SK-N-SH (cell line): ENCODE results near the gene CENPX. TPM values are rescaled to one million over a fixed set of nuclear protein-coding genes. Genes with fewer than 3 reads are reported as not detected.

Source experiments
- CTCF ChIA-PET: fragments of 300-600, 350-600 bp; formaldehyde crosslinking; extraction: SDS; loops from one replicate; lab custom pipeline; 2021; lab: Yijun Ruan, JAX
- POLR2A ChIA-PET: fragments of 350-600 bp; sonication (Branson Sonifier 250); formaldehyde crosslinking; extraction: SDS; loops from one replicate; lab custom pipeline; 2020; ENCODE audit warnings: antibody characterized with exemption, inconsistent platforms; lab: Yijun Ruan, JAX
- DNase-seq: peaks from one replicate; pipeline ENCODE4 v3.0.0; 2012
- H2AFZ ChIP-seq: fragments of 200-600 bp; sonication (generic); 2 replicates; pipeline ENCODE4 v1.8.1; 2016; ENCODE audit warnings: antibody characterized with exemption, mild to moderate bottlenecking, low read depth
- H3F3A ChIP-seq: fragments of 200-600 bp; sonication (generic); replicated peaks from 2 replicates; pipeline ENCODE3; 2016; ENCODE audit warnings: antibody characterized with exemption, mild to moderate bottlenecking; ENCODE audit not compliant: insufficient read depth
- H3K27ac ChIP-seq, 2 experiments: fragments of 200-500 bp in 1 of 2; fragments of 200-600 bp in 1 of 2; sonication (Bioruptor generic) in 1 of 2; sonication (generic), shearing (Covaris generic) in 1 of 2; 2 replicates each; pipeline versions ENCODE4 v1.5.1 to v1.6.1; 2014 to 2016; ENCODE audit warnings: low read depth in 2 of 2, inconsistent platforms in 1 of 2, low read length in 1 of 2, mild to moderate bottlenecking in 1 of 2, mixed read lengths in 1 of 2
- H3K27me3 ChIP-seq: fragments of 200-600 bp; sonication (generic), shearing (Covaris generic); 2 replicates; pipeline ENCODE4 v1.6.1; 2016; ENCODE audit warnings: mixed run types; ENCODE audit not compliant: insufficient read depth
- H3K36me3 ChIP-seq, 2 experiments: fragments of 200-500 bp in 1 of 2; fragments of 200-600 bp in 1 of 2; sonication (Bioruptor generic) in 1 of 2; sonication (generic) in 1 of 2; replicated peaks in 1 of 2; 2 replicates each; pipeline versions ENCODE3 to v1.5.1; 2014 to 2016; ENCODE audit warnings: low read length in 1 of 2, mild to moderate bottlenecking in 1 of 2; ENCODE audit not compliant: insufficient read depth in 2 of 2, control insufficient read depth in 1 of 2
- H3K4me1 ChIP-seq, 2 experiments: fragments of 200-500 bp in 1 of 2; fragments of 200-600 bp in 1 of 2; sonication (Bioruptor generic) in 1 of 2; sonication (generic), shearing (Covaris generic) in 1 of 2; 2 replicates each; pipeline versions ENCODE4 v1.5.1 to v1.6.1; 2014 to 2016; ENCODE audit warnings: low read depth in 1 of 2, low read length in 1 of 2, mixed run types in 1 of 2; ENCODE audit not compliant: insufficient read depth in 2 of 2, control insufficient read depth in 1 of 2
- H3K4me2 ChIP-seq: fragments of 200-600 bp; sonication (generic), shearing (Covaris generic); 2 replicates; pipeline ENCODE4 v1.6.1; 2017; ENCODE audit warnings: mixed run types
- H3K4me3 ChIP-seq, 2 experiments: fragments of 200-500 bp in 1 of 2; fragments of 200-600 bp in 1 of 2; sonication (Bioruptor generic) in 1 of 2; sonication (generic), shearing (Covaris generic) in 1 of 2; 2 replicates each; pipeline versions ENCODE4 v1.5.1 to v1.8.1; 2014 to 2016; ENCODE audit warnings: low read depth in 2 of 2, inconsistent platforms in 1 of 2, low read length in 1 of 2, mild to moderate bottlenecking in 1 of 2, mixed read lengths in 1 of 2, moderate library complexity in 1 of 2
- H3K79me2 ChIP-seq: fragments of 200-600 bp; sonication (generic); 2 replicates; pipeline ENCODE4 v1.8.1; 2017; ENCODE audit warnings: mild to moderate bottlenecking; ENCODE audit not compliant: insufficient read depth
- H3K9ac ChIP-seq: fragments of 200-600 bp; sonication (generic); 2 replicates; pipeline ENCODE4 v1.6.1; 2017; ENCODE audit warnings: mixed run types
- H3K9me2 ChIP-seq: fragments of 200-600 bp; sonication (generic); 2 replicates; pipeline ENCODE4 v1.6.1; 2017; ENCODE audit warnings: mixed run types
- H3K9me3 ChIP-seq: fragments of 200-600 bp; sonication (generic); 2 replicates; pipeline ENCODE4 v1.6.1; 2017; ENCODE audit warnings: mixed run types, mild to moderate bottlenecking, moderate library complexity
- H4K20me1 ChIP-seq: fragments of 200-600 bp; sonication (generic); 2 replicates; pipeline ENCODE4 v1.6.1; 2017; ENCODE audit warnings: mild to moderate bottlenecking, mixed run types; ENCODE audit not compliant: insufficient read depth
- CHD2 ChIP-seq: fragments of 150-350 bp; IDR thresholded peaks from 2 replicates; pipeline ENCODE4 v1.6.1; 2018; ENCODE audit warnings: low read length; ENCODE audit not compliant: partially characterized antibody
- CTCF ChIP-seq: fragments of 200-600 bp; sonication (generic); IDR thresholded peaks from 2 replicates; pipeline ENCODE4 v1.6.1; 2017; ENCODE audit warnings: antibody characterized with exemption, mild to moderate bottlenecking, moderate library complexity
- ELF1 ChIP-seq: IDR thresholded peaks from 2 replicates; pipeline ENCODE4 v1.4.0; 2012
- EP300 ChIP-seq, 2 experiments: IDR thresholded peaks; 2 replicates each; pipeline versions ENCODE4 v1.4.0 to v1.6.1; 2012; ENCODE audit warnings: borderline replicate concordance in 1 of 2, low read depth in 1 of 2, low read length in 1 of 2
- EZH2phosphoT487 ChIP-seq: fragments of 200-600 bp; sonication (generic); IDR thresholded peaks from 2 replicates; pipeline ENCODE4 v1.6.1; 2017; ENCODE audit warnings: low read depth, mixed run types, mild to moderate bottlenecking, antibody characterized with exemption, moderate library complexity, borderline replicate concordance
- FOSL2 ChIP-seq: IDR thresholded peaks from 2 replicates; pipeline ENCODE4 v1.4.0; 2012; ENCODE audit warnings: low read depth, mild to moderate bottlenecking, moderate library complexity, borderline replicate concordance
- FOXM1 ChIP-seq: IDR thresholded peaks from 2 replicates; pipeline ENCODE4 v1.4.0; 2012; ENCODE audit warnings: low read depth, mild to moderate bottlenecking
- GABPA ChIP-seq: IDR thresholded peaks from 2 replicates; pipeline ENCODE4 v1.4.0; 2012; ENCODE audit warnings: low read depth, mild to moderate bottlenecking
- GATA2 ChIP-seq: sonication (generic); formaldehyde crosslinking; IDR thresholded peaks from 2 replicates; pipeline ENCODE4 v1.5.0; 2020; ENCODE audit warnings: mild to moderate bottlenecking, missing genetic modification reagents
- MEF2A ChIP-seq: IDR thresholded peaks from 2 replicates; pipeline ENCODE4 v1.4.0; 2012; ENCODE audit warnings: low read depth, borderline replicate concordance
- NFIC ChIP-seq: IDR thresholded peaks from 2 replicates; pipeline ENCODE4 v1.4.0; 2012; ENCODE audit warnings: borderline replicate concordance
- NRF1 ChIP-seq: IDR thresholded peaks from 2 replicates; pipeline ENCODE4 v1.6.1; 2012; ENCODE audit warnings: low read depth, mild to moderate bottlenecking, low read length
- PBX3 ChIP-seq: IDR thresholded peaks from 2 replicates; pipeline ENCODE4; 2012
- POLR2AphosphoS5 ChIP-seq: IDR thresholded peaks from 2 replicates; pipeline ENCODE4 v1.6.1; 2012; ENCODE audit warnings: low read depth, low read length
- RAD21 ChIP-seq: IDR thresholded peaks from 2 replicates; pipeline ENCODE4 v1.6.1; 2012; ENCODE audit warnings: mild to moderate bottlenecking, low read length
- RFX5 ChIP-seq: IDR thresholded peaks from 2 replicates; pipeline ENCODE4 v1.6.1; 2012; ENCODE audit warnings: mild to moderate bottlenecking, improper control_type of control experiment, low read length
- RXRA ChIP-seq: IDR thresholded peaks from 2 replicates; pipeline ENCODE4 v1.4.0; 2012; ENCODE audit warnings: low read depth, mild to moderate bottlenecking, borderline replicate concordance
- SIN3A ChIP-seq: IDR thresholded peaks from 2 replicates; pipeline ENCODE4 v1.6.1; 2012; ENCODE audit warnings: low read depth, mild to moderate bottlenecking, low read length, moderate library complexity, borderline replicate concordance
- SMC3 ChIP-seq: IDR thresholded peaks from 2 replicates; pipeline ENCODE4 v1.6.1; 2012; ENCODE audit warnings: low read depth, low read length, improper control_type of control experiment
- USF2 ChIP-seq: fragments of 150-350 bp; IDR thresholded peaks from 2 replicates; pipeline ENCODE4 v1.6.1; 2017; ENCODE audit warnings: antibody characterized with exemption, low read length, low read depth, borderline replicate concordance
- WGBS: methylation state at CpG from one replicate; pipeline ENCODE4 v1.1.6; 2017; ENCODE audit warnings: low lambda C conversion rate; 5-methylcytosine and 5-hydroxymethylcytosine counted together
- polyA plus RNA-seq, 3 experiments: library from polyadenylated mRNA; depleted of rRNA; stranded (reverse); fragments of >200 nt; gene quantifications; 2 replicates each; pipeline ENCODE4 v1.2.3, GENCODE V29; 2012

The CENPX gene
- polyA plus RNA-seq, 1 of the 3 experiments (the other 2 are of a cell fraction) = 255 TPM

GRCh38 chr17:82043507-82043906, 20.8 kb upstream of the CENPX start:
- 92% methylated on average over 13 of the region's 16 CpGs for WGBS
- CTCF ChIA-PET = interaction anchor here (0.8 to 2.1 kb wide), 4 partner anchors 11 to 84 kb away, joined by 3 to 11 read pairs (median 6); no protein-coding TSS in a partner anchor
- TF ChIP-seq GABPA = no peak
- no peak for TF ChIP-seq CHD2
- no peak for TF ChIP-seq SMC3
- no peak for TF ChIP-seq NFIC
- TF ChIP-seq USF2 = no peak
- no peak for TF ChIP-seq NRF1
- TF ChIP-seq MEF2A = no peak
- no peak for TF ChIP-seq SIN3A
- no peak for TF ChIP-seq RFX5
- no peak for TF ChIP-seq EP300 (IDR thresholded peaks at IDR 0.05; ENCODE audit: borderline replicate concordance in 1 of 2, low read depth in 1 of 2, low read length in 1 of 2)
- no peak for TF ChIP-seq ELF1
- no peak for TF ChIP-seq FOXM1
- TF ChIP-seq FOSL2 = no peak
- no peak for TF ChIP-seq GATA2
- TF ChIP-seq CTCF = no peak
- TF ChIP-seq PBX3 = no peak
- TF ChIP-seq EZH2phosphoT487 = no peak
- TF ChIP-seq RAD21 = no peak
- no peak for TF ChIP-seq RXRA
- TF ChIP-seq POLR2AphosphoS5 = no peak
- TF ChIP-seq, all 33 proteins: peak for 0

More at GRCh38 chr17:82043507-82043906, 20.8 kb upstream of the CENPX start:
- Histone ChIP-seq H3K27ac (no peak overlapping the region), H3K9ac (no peak overlapping the region), H3F3A (peaks cover 5% of the 10 kb centered on the region), H3K79me2 (no peaks in the 10 kb centered on the region), H2AFZ (no peak overlapping the region), H3K4me1 (peaks cover 0 to 5% of the 10 kb centered on the region in 2 experiments; a peak in 1 of 4 replicates), H3K36me3 (peaks cover 5 to 19% of the 10 kb centered on the region in 2 experiments), H3K4me3 (no peak overlapping the region), H3K4me2 (no peak overlapping the region), H3K9me2 (no peaks in the 10 kb centered on the region), H3K27me3 (no peaks in the 10 kb centered on the region), H4K20me1 (no peaks in the 10 kb centered on the region), H3K9me3 (no peaks in the 10 kb centered on the region)
- POLR2A ChIA-PET = no interaction called here
- DNase-seq = no peak
